ENCODE measurements around the gene ENOX1.

ENOX1 gene

GRCh38 chr13:43730642-43731041 is 56.1 kb downstream of the ENOX1 start:
- TF ChIP-seq GLIS3 (CRISPR knock-in tag; IDR thresholded peaks at IDR 0.05) (no peak), ZNF565 (CRISPR knock-in tag; conservative IDR thresholded peaks at IDR 0.05; ENCODE audit: low read depth) (no peak), ISL1 (CRISPR knock-in tag; IDR thresholded peaks at IDR 0.05) (no peak), CSDC2 (CRISPR knock-in tag; IDR thresholded peaks at IDR 0.05) (no peak), ZNF8 (CRISPR knock-in tag; IDR thresholded peaks at IDR 0.05) (no peak), ZC3H10 (CRISPR knock-in tag; IDR thresholded peaks at IDR 0.05) (no peak), ZFP30 (CRISPR knock-in tag; IDR thresholded peaks at IDR 0.05) (no peak), ESRRG (CRISPR knock-in tag; IDR thresholded peaks at IDR 0.05) (no peak), ARNTL (CRISPR knock-in tag; IDR thresholded peaks at IDR 0.05; ENCODE audit: borderline replicate concordance, low read depth) (no peak), SNAI2 (CRISPR knock-in tag; IDR thresholded peaks at IDR 0.05) (no peak), ZFP3 (CRISPR knock-in tag; IDR thresholded peaks at IDR 0.05) (no peak; the same call in 1 of the 2 replicates), ZNF70 (CRISPR knock-in tag; IDR thresholded peaks at IDR 0.05) (no peak), BACH2 (CRISPR knock-in tag; IDR thresholded peaks at IDR 0.05; ENCODE audit: borderline replicate concordance) (no peak), TOX (CRISPR knock-in tag; IDR thresholded peaks at IDR 0.05; ENCODE audit: borderline replicate concordance) (no peak)
- TF ChIP-seq, protein P1, sequence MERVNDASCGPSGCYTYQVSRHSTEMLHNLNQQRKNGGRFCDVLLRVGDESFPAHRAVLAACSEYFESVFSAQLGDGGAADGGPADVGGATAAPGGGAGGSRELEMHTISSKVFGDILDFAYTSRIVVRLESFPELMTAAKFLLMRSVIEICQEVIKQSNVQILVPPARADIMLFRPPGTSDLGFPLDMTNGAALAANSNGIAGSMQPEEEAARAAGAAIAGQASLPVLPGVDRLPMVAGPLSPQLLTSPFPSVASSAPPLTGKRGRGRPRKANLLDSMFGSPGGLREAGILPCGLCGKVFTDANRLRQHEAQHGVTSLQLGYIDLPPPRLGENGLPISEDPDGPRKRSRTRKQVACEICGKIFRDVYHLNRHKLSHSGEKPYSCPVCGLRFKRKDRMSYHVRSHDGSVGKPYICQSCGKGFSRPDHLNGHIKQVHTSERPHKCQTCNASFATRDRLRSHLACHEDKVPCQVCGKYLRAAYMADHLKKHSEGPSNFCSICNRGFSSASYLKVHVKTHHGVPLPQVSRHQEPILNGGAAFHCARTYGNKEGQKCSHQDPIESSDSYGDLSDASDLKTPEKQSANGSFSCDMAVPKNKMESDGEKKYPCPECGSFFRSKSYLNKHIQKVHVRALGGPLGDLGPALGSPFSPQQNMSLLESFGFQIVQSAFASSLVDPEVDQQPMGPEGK (CRISPR knock-in tag; IDR thresholded peaks at IDR 0.05; ENCODE audit: borderline replicate concordance), result no peak
- TF ChIP-seq, protein P2, sequence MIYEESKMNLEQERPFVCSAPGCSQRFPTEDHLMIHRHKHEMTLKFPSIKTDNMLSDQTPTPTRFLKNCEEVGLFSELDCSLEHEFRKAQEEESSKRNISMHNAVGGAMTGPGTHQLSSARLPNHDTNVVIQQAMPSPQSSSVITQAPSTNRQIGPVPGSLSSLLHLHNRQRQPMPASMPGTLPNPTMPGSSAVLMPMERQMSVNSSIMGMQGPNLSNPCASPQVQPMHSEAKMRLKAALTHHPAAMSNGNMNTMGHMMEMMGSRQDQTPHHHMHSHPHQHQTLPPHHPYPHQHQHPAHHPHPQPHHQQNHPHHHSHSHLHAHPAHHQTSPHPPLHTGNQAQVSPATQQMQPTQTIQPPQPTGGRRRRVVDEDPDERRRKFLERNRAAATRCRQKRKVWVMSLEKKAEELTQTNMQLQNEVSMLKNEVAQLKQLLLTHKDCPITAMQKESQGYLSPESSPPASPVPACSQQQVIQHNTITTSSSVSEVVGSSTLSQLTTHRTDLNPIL (CRISPR knock-in tag; IDR thresholded peaks at IDR 0.05; ENCODE audit: low read depth), result no peak
- peak; percentile 84 for ATAC-seq

DNA sequence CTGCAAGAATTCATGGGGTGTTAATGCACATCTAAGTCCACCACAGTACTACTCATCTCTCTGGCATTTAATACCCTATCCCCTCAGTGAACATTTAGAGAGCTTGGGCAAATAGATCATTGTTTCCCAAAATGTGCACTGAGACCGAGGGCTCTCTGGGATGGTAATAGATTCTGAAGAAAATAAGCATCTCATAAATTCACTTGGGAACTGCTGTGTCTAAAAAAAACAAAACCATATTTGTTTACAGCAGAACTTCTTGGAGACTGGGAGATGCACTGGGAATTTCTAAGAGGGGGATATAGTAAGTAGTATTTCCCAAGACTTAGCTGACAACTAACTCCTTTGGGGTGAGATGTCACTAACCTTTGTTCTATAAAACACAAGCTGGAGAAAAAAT is 58.4 kb downstream of the ENOX1 start:
- TF ChIP-seq ISL1 (CRISPR knock-in tag; IDR thresholded peaks at IDR 0.05), result no peak
- no peak for TF ChIP-seq TOX (CRISPR knock-in tag; IDR thresholded peaks at IDR 0.05; ENCODE audit: borderline replicate concordance)
- no peak for TF ChIP-seq ESRRG (CRISPR knock-in tag; IDR thresholded peaks at IDR 0.05)
- TF ChIP-seq TCF4 (CRISPR knock-in tag; IDR thresholded peaks at IDR 0.05; ENCODE audit: borderline replicate concordance), result no peak
- no peak for TF ChIP-seq ZNF565 (CRISPR knock-in tag; conservative IDR thresholded peaks at IDR 0.05; ENCODE audit: low read depth)
- TF ChIP-seq, protein P1 (CRISPR knock-in tag; IDR thresholded peaks at IDR 0.05; ENCODE audit: borderline replicate concordance), result no peak
- no peak for TF ChIP-seq CSDC2 (CRISPR knock-in tag; IDR thresholded peaks at IDR 0.05)
- TF ChIP-seq RARB (CRISPR knock-in tag; IDR thresholded peaks at IDR 0.05), result no peak
- TF ChIP-seq POU6F1 (CRISPR knock-in tag; IDR thresholded peaks at IDR 0.05; ENCODE audit: borderline replicate concordance, low read depth), result no peak
- no peak for TF ChIP-seq OSR1 (CRISPR knock-in tag; IDR thresholded peaks at IDR 0.05)
- TF ChIP-seq ZFP30 (CRISPR knock-in tag; IDR thresholded peaks at IDR 0.05), result no peak
- ATAC-seq, result no peak

- no peak for ATAC-seq
- TF ChIP-seq ZNF565 (CRISPR knock-in tag; conservative IDR thresholded peaks at IDR 0.05; ENCODE audit: low read depth), result no peak
Measured at GRCh38 chr13:43727856-43728255, 58.9 kb downstream of the ENOX1 start.

DNA sequence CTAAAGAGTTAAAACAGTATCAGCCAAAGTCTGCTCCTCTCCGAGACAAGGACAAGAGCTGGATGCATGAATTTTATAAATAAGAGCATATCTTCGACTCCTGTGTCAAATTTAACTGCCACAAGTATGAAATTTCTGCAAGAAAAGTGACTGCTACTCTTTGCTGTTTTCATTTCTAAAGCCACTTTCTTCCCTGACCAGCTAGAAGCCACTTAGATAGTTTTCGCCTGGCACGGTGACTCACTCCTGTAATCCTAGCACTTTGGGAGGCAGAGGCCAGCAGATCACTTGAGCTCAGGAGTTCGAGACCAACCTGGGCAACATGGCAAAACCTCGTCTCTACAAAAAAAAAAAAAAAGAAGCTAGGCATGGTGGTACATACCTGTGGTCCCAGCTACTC is 61.3 kb downstream of the ENOX1 start:
- ATAC-seq, result no peak
- no peak for TF ChIP-seq ESRRG (CRISPR knock-in tag; IDR thresholded peaks at IDR 0.05)
- no peak for TF ChIP-seq CSDC2 (CRISPR knock-in tag; IDR thresholded peaks at IDR 0.05)
- TF ChIP-seq TCF4 (CRISPR knock-in tag; IDR thresholded peaks at IDR 0.05; ENCODE audit: borderline replicate concordance), result no peak
- no peak for TF ChIP-seq TOX (CRISPR knock-in tag; IDR thresholded peaks at IDR 0.05; ENCODE audit: borderline replicate concordance)
- no peak for TF ChIP-seq ZC3H10 (CRISPR knock-in tag; IDR thresholded peaks at IDR 0.05)
- TF ChIP-seq ARNTL (CRISPR knock-in tag; IDR thresholded peaks at IDR 0.05; ENCODE audit: borderline replicate concordance, low read depth), result no peak
- no peak for TF ChIP-seq POU6F1 (CRISPR knock-in tag; IDR thresholded peaks at IDR 0.05; ENCODE audit: borderline replicate concordance, low read depth)
- TF ChIP-seq SNAI2 (CRISPR knock-in tag; IDR thresholded peaks at IDR 0.05), result no peak
- TF ChIP-seq, protein P1 (CRISPR knock-in tag; IDR thresholded peaks at IDR 0.05; ENCODE audit: borderline replicate concordance), result no peak
- no peak for TF ChIP-seq ZNF70 (CRISPR knock-in tag; IDR thresholded peaks at IDR 0.05)
- TF ChIP-seq BACH2 (CRISPR knock-in tag; IDR thresholded peaks at IDR 0.05; ENCODE audit: borderline replicate concordance), result no peak
- TF ChIP-seq ZNF8 (CRISPR knock-in tag; IDR thresholded peaks at IDR 0.05), result no peak
- TF ChIP-seq, protein P3, sequence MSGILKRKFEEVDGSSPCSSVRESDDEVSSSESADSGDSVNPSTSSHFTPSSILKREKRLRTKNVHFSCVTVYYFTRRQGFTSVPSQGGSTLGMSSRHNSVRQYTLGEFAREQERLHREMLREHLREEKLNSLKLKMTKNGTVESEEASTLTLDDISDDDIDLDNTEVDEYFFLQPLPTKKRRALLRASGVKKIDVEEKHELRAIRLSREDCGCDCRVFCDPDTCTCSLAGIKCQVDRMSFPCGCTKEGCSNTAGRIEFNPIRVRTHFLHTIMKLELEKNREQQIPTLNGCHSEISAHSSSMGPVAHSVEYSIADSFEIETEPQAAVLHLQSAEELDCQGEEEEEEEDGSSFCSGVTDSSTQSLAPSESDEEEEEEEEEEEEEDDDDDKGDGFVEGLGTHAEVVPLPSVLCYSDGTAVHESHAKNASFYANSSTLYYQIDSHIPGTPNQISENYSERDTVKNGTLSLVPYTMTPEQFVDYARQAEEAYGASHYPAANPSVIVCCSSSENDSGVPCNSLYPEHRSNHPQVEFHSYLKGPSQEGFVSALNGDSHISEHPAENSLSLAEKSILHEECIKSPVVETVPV (CRISPR knock-in tag; IDR thresholded peaks at IDR 0.05), result no peak
